ENCODE measurements around the gene LDHD. TPM values are rescaled to one million over a fixed set of nuclear protein-coding genes. Genes with fewer than 3 reads are reported as not detected.

Gene LDHD
- total and polyA plus RNA-seq, 2 of the 13 experiments (the other 11 are each of a cell fraction or from before 2014, with no cell fraction given) = 9.1 to 9.8 TPM

DNA sequence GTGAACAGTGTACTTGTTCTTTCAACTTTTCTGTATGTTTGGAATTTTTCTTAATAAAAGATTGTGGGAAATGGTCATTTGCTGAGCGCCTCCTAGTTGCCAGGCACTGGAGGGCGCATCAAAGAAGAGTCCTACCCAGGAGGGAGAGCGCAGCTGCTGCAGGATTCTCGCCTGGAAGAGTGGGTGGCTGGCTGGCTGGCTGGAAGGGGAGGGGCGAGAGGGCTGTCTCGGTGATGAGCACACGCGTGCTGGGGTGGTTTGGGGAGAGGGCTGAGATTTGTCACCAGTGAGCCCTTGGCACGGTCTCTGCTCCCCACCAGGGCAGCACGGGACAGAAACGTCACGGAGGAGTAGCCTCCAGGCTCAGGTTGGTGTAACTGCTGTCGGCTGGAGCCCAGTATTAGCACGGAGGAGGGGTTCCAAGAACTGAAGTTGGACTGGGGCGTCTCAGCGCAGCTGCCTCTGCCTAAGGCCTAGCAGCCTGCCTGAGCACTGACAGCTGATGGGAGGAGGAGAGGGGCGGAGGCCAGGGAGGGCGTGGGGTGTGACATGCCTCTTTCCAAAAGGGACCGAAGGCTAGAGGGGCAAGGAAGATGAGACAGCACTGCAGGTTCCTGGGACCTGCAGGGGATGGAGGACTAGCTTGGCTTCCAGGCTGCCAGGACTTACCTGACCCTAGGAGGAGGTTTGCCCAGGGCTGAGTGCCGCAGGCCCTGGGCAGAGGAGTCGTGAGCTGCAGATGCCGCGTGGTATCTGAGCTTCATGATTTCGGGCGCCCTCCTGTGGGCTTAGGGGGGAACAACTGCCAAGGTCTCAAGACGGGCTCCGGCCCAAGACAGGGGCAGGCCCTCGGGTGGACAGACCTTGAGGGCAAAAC, 5.7 kb downstream of the LDHD start (continued):
- TF ChIP-seq ARNTL (CRISPR knock-in tag; IDR thresholded peaks at IDR 0.05) = peak; percentile 52; the same call in 1 of the 2 replicates
- TF ChIP-seq RXRA (CRISPR knock-in tag; IDR thresholded peaks at IDR 0.05) = peak; percentile 73
- peak; percentile 74 for TF ChIP-seq HOXA3 (CRISPR knock-in tag; IDR thresholded peaks at IDR 0.05)
- TF ChIP-seq ZNF446 (CRISPR knock-in tag; IDR thresholded peaks at IDR 0.05) = no peak; the same call in 1 of the 2 replicates
- TF ChIP-seq TEAD2 (CRISPR knock-in tag; IDR thresholded peaks at IDR 0.05) = no peak
- no peak for TF ChIP-seq SMAD1 (CRISPR knock-in tag; IDR thresholded peaks at IDR 0.05; ENCODE audit: borderline replicate concordance, low read depth)
- no peak; the same call in 1 of the 2 replicates for TF ChIP-seq ZNF616 (CRISPR knock-in tag; IDR thresholded peaks at IDR 0.05; ENCODE audit: low read depth)
- TF ChIP-seq ZNF367 (CRISPR knock-in tag; IDR thresholded peaks at IDR 0.05; ENCODE audit: borderline replicate concordance) = 0 out of 2 replicates have a peak, but pooled peaks have one; percentile 29
- no peak for TF ChIP-seq NPAS2 (CRISPR knock-in tag; IDR thresholded peaks at IDR 0.05; ENCODE audit: borderline replicate concordance)
- peak; percentile 16; the same call in 1 of the 2 replicates for TF ChIP-seq ZBTB49 (CRISPR knock-in tag; IDR thresholded peaks at IDR 0.05; ENCODE audit: borderline replicate concordance)
- TF ChIP-seq SP140L (CRISPR knock-in tag; IDR thresholded peaks at IDR 0.05; ENCODE audit: borderline replicate concordance) = peak; percentile 74; the same call in 1 of the 2 replicates
- no peak for TF ChIP-seq PLRG1 (conservative IDR thresholded peaks at IDR 0.05)
- TF ChIP-seq SATB2 (CRISPR knock-in tag; IDR thresholded peaks at IDR 0.05) = no peak
- TF ChIP-seq ZNF790 (CRISPR knock-in tag; IDR thresholded peaks at IDR 0.05; ENCODE audit: borderline replicate concordance) = 0 out of 2 replicates have a peak, but pooled peaks have one; percentile 57
- no peak for TF ChIP-seq ZUFSP (CRISPR knock-in tag; IDR thresholded peaks at IDR 0.05; ENCODE audit: borderline replicate concordance)
- 0 out of 2 replicates have a peak, but pooled peaks have one; percentile 47 for TF ChIP-seq RCOR2 (CRISPR knock-in tag; IDR thresholded peaks at IDR 0.05)
- TF ChIP-seq ZKSCAN5 (CRISPR knock-in tag; IDR thresholded peaks at IDR 0.05) = peak; percentile 58; the same call in 1 of the 2 replicates
- no peak; the same call in 1 of the 2 replicates for TF ChIP-seq ZNF354B (CRISPR knock-in tag; IDR thresholded peaks at IDR 0.05)
- TF ChIP-seq, protein P1, sequence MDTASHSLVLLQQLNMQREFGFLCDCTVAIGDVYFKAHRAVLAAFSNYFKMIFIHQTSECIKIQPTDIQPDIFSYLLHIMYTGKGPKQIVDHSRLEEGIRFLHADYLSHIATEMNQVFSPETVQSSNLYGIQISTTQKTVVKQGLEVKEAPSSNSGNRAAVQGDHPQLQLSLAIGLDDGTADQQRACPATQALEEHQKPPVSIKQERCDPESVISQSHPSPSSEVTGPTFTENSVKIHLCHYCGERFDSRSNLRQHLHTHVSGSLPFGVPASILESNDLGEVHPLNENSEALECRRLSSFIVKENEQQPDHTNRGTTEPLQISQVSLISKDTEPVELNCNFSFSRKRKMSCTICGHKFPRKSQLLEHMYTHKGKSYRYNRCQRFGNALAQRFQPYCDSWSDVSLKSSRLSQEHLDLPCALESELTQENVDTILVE (CRISPR knock-in tag; IDR thresholded peaks at IDR 0.05) = peak; percentile 56; the same call in 1 of the 2 replicates
- no peak for TF ChIP-seq HNRNPUL1 (IDR thresholded peaks at IDR 0.05; ENCODE audit: low read depth, low read length)
- no peak for TF ChIP-seq SP1 (IDR thresholded peaks at IDR 0.05)
- no peak; the same call in 1 of the 2 replicates for TF ChIP-seq SP1 (CRISPR knock-in tag; IDR thresholded peaks at IDR 0.05)
- no peak for TF ChIP-seq ZNF557 (CRISPR knock-in tag; IDR thresholded peaks at IDR 0.05)
- no peak; the same call in 1 of the 2 replicates for TF ChIP-seq IRX3 (CRISPR knock-in tag; IDR thresholded peaks at IDR 0.05; ENCODE audit: borderline replicate concordance, low read depth)
- no peak for TF ChIP-seq ZNF672 (CRISPR knock-in tag; IDR thresholded peaks at IDR 0.05)
- no peak for TF ChIP-seq ZMYM2 (CRISPR knock-in tag; IDR thresholded peaks at IDR 0.05)
- no peak for TF ChIP-seq RXRB (CRISPR knock-in tag; IDR thresholded peaks at IDR 0.05; ENCODE audit: borderline replicate concordance)
